Embryonic facial prominence (tissue), 1 donor: ENCODE data around the gene GNG8.
"Not testable (repeated sequence)": the region's sequence is repeated elsewhere in the genome, so short reads cannot be mapped to it uniquely, and the experiment has no call there.

Source experiments
- DNase-seq: peaks from one replicate; pipeline ENCODE4 v3.0.0-alpha.2; 2016; ENCODE audit errors: extremely low spot score

GNG8 gene

DNA sequence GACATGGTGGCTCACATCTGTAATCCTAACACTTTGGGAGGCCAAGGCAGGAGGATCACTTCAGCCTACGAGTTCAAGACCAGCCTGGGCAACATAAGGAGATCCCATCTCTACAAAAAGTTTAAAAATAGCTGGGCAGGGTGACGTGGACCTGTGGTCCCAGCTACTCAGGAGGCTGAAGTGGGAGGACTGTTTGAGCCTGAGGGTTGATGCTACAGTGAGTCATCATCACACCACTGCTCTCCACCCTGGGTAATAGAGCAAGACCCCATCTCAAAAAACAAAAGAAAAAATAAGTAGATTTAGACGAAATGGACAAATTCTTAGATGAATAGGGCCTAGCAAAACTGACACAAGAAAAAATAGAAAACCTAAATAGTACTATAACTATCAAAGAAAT lies 10.4 kb upstream of the GNG8 start:
- DNase-seq, result no peak

DNA sequence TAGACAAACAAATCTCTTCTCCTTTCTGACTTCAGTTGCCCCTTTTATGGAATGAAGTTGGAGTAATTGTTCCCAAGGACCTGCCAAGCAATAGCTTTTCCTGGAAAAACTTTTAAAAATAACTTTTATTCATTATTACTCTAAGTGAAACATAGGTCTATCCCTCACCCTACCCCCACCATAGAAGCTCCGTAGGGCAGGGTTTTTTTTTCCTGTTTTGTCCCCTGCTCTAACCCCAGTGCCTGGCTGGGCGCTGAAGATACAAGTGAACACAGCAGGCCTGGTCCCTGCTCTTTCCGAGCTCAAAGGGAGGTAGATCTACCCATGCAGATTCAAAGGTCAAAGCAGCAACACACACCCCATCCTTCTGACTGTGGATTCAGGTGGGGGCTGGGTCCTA lies 8.7 kb upstream of the GNG8 start:
- no peak for DNase-seq

- DNase-seq, result no peak
Measured at GRCh38 chr19:46640656-46641055, 4.7 kb upstream of the GNG8 start.

DNA sequence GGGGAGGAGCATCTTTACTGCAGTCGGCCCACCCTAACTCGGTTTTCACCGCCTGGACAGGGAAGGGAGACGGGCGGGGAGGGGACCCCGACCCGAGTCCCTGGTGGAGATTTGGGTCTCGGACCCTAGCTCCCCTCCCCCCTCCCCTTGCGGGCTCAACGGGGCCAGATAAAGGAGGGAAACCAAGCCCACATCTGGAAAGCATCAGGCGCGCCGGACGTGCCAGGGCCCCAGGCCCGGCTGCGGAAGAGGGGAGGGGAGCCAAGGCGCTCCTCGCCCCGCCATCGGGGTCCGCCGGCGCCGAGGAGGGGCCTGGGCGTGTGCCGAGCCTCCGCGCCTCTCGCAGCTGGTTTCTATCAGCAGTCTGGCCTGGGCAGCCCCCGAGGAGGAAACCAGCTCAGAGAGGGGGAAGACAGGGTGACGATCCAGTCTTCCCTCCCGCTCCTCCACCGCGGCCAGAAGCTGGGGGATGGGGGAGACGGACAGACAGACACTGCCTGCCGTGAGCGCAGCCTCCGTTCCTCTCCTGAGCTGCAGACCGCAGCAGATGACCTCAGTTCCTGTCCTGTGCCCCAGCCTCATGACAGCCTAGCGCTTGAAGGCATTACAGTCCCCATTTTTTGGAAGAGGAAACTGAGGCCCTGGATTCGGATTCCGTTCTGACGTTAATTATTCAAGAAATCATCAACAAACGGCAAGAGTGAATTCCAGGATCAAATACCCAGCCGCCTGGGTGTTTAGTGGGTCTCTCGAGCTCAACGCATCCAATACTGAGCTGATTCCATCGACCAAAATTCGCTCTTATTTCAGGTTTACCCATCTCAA lies 3.6 kb upstream of the GNG8 start:
- DNase-seq, result peak; percentile 83

GRCh38 chr19:46637224-46637623 lies 1.2 kb upstream of the GNG8 start:
- no peak for DNase-seq

DNA sequence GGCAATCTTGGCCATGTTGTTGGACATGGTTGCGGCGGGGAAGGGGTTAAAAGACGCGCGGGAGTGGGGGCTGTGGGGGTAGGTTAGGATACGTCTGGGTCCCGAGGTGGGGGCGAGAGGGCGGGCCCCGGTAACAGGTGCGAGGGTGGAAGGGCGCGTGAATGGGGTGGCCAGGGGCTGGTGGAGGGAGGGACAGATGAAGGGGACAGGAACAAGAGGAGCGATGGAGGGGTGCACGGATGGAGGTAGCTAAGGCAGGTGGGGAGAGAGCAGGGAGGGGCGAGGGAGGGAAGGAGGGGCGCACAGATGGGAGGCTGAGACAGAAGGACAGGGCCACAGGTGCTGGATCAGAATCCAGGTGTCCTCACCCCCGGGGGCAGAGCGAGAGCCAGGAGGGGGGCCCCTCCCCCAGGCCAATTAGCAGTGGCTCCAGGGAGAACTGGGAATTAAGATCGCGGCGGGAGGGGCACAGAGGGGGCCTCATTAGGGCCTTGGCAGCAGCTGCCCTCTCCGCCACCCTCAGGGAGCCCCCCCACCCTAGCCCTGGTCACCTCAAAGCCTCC lies 1.3 kb downstream of the GNG8 start:
- DNase-seq, result no peak

DNA sequence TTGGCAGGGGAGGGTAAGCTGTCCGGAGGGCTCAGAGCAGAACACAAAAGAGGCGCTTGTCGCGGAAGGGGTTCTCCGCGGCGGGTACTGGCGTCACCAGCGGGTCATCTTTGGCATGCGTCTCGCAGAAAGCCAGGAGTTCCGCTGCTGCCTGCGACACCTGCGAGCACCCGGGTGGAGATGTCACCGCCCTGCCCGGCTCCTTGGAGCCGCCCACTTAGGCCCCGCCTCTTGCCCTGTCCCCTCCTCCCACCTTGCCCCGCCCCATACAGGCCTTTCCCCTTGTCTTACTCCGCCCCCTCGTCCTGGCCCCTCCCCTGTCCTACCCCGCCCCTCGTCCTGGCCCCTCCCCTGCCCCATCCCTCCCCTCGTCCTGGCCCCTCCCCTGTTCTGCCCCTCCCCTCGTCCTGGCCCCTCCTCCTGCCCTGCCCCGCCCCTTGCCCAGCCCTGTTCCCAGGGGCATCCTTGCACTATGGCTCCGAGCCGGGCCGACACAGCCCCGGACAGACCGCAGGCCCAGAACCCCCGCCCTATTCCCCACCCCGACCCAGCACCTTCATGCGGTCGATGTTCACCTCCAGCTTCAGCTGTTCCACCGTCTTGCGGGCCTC lies 1.9 kb downstream of the GNG8 start:
- DNase-seq, result peak; percentile 53

- no peak for DNase-seq
Measured at GRCh38 chr19:46633130-46633529, 2.9 kb downstream of the GNG8 start.

- DNase-seq, result no peak
Measured at GRCh38 chr19:46631481-46631880, 4.5 kb downstream of the GNG8 start.

DNA sequence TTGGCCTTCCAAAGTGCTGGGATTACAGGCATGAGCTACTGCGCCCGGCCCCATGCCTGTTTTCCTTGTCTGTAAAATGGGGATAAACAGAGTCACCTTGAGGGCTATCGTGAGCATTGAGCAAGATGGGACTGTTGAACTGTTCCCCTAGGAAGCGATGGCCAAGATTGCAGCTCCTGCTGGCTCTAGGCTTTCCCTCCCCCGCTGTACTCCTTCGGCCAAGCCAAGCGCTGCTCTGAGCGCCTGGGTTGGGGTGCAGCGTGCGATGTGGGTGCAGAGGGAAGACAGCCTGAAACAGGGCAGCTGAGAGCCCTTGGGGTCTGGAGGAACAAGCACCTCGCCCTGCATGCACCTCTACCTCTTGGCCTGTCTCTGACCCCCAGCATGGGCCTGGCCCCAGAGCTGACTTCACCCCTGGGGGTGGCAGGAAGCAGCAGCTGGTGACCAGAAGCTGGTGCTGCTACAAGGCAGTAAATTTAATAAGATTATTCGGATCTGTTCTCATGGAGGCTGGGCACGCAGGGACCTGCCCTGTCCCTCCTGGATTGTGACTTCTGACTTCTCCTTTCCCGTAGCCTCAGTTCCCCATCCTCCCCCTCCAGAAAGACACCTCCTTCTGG lies 5.3 kb downstream of the GNG8 start:
- no peak for DNase-seq

- no peak for DNase-seq
Measured at GRCh38 chr19:46629546-46630025, 6.4 kb downstream of the GNG8 start.

DNA sequence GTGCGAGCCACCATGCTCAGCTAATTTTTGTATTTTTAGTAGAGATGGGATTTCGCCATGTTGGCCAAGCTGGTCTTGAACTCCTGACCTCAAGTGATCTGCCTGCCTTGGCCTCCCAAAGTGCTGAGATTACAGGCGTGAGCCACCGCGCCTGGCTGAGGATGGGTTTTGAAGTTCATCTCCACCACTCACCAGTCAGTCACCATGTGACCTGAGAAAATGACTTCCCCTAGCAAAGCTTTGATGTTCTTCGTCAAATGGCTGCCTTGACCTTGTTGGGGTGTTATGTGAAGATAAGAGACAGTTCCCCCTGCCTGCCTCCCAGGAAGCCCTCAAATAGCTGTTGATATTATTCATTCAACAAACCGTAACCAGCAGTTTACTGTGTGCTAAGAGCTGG lies 7.0 kb downstream of the GNG8 start:
- not testable (repeated sequence) for DNase-seq

DNA sequence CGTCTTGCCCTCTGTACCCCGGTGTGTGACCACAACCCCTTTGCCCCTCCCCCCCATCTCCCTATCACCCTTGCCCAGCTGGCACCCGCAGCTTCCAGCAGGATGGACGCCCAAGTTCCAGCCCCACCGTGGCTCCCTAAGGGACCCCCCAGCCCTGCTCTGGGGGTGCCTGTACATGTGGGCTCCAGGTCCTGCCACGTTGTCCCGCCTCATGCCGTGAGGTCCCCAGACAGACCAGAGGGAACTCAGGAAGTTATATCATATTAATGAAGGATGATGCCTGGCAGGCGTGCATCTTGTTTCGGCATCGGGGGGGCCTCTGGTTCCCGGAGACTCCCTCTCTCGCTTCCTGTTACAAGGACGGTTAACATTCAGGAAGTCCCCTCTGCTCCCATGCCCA lies 9.6 kb downstream of the GNG8 start:
- DNase-seq, result no peak

GRCh38 chr19:46625731-46626130 lies 10.3 kb downstream of the GNG8 start:
- DNase-seq, result no peak

GRCh38 chr19:46624958-46625661 lies 10.9 kb downstream of the GNG8 start, which contains the start of gene PTGIR:
Gene PTGIR, minus strand, starts transcription at chr19:46625089. Its CDS starts 864 bp downstream, at chr19:46624225.
- no peak for DNase-seq

- no peak for DNase-seq
Measured at GRCh38 chr19:46623915-46624502, 12.0 kb downstream of the GNG8 start.

GRCh38 chr19:46622118-46622446 lies 13.9 kb downstream of the GNG8 start:
- no peak for DNase-seq

- DNase-seq, result no peak
Measured at GRCh38 chr19:46621191-46622117, 14.5 kb downstream of the GNG8 start.

GRCh38 chr19:46620716-46621115 lies 15.3 kb downstream of the GNG8 start:
- no peak for DNase-seq

DNA sequence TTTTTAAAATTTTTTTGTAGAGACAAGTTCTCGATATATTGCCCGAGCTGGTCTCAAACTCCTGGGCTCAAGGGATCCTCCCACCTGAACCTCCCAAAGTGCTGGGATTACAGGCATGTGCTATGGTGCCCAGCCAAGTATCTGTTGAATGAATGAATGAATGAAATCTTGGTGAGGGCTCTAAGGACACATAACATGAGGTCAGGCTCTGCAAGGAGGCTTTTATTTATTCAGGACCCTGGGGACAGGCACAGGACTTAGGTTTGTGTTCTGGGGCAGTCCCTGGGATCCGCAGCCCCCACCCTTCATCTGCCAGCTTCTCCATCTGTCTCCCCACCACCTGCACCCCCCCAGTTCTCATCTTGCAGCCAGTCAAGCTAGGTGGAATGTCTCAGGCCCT lies 15.7 kb downstream of the GNG8 start:
- no peak for DNase-seq
